Kidney (tissue), 14 donors: Measurements from ENCODE around the gene WNT9B. TPM values are rescaled to one million over a fixed set of nuclear protein-coding genes. Genes with fewer than 3 reads are reported as not detected.
A peak's percentile ranks its signal among the peaks of the same experiment; 100 is the strongest.
"Not testable (repeated sequence)": the region's sequence is repeated elsewhere in the genome, so short reads cannot be mapped to it uniquely, and the experiment has no call there.

Experiments
- DNase-seq, 5 donors: peaks; one replicate each; pipeline ENCODE4 v3.0.0-alpha.2; 2013 to 2020
- FAIRE-seq: peaks from 2 replicates; lab custom pipeline; 2012; peaks lifted over from hg19 to GRCh38; lab: Jason Lieb, UNC
- H3K27ac ChIP-seq, 2 donors: one replicate each; pipeline ENCODE4 v1.7.0; 2013; ENCODE audit warnings: low read depth in 2 of 2, low read length in 2 of 2, inconsistent platforms in 1 of 2
- H3K27me3 ChIP-seq: one replicate; pipeline ENCODE4 v1.7.1; 2013; ENCODE audit warnings: low read length, inconsistent platforms; ENCODE audit not compliant: control insufficient read depth, insufficient read depth
- H3K36me3 ChIP-seq, 3 donors: one replicate each; pipeline versions ENCODE4 v1.7.0 to v1.7.1; 2013; ENCODE audit warnings: low read length in 3 of 3, control low read depth in 1 of 3, inconsistent platforms in 1 of 3; ENCODE audit not compliant: insufficient read depth in 3 of 3, control insufficient read depth in 2 of 3
- H3K4me1 ChIP-seq, 3 donors: one replicate each; pipeline versions ENCODE4 v1.7.0 to v1.7.1; 2013; ENCODE audit warnings: low read length in 3 of 3, inconsistent platforms in 1 of 3, low read depth in 1 of 3; ENCODE audit not compliant: control insufficient read depth in 2 of 3, insufficient read depth in 2 of 3
- H3K4me3 ChIP-seq, 3 donors: one replicate each; pipeline versions ENCODE4 v1.7.0 to v1.8.1; 2013; ENCODE audit warnings: low read length in 3 of 3, control low read depth in 1 of 3, inconsistent platforms in 1 of 3
- H3K9ac ChIP-seq, 3 donors: one replicate each; pipeline versions ENCODE4 v1.7.0 to v1.7.1; 2013; ENCODE audit warnings: low read length in 3 of 3, control low read depth in 1 of 3, inconsistent platforms in 1 of 3
- H3K9me3 ChIP-seq, 3 donors: one replicate each; pipeline versions ENCODE4 v1.7.0 to v1.7.1; 2013; ENCODE audit warnings: low read length in 3 of 3, control low read depth in 1 of 3, inconsistent platforms in 1 of 3; ENCODE audit not compliant: control insufficient read depth in 2 of 3, insufficient read depth in 1 of 3
- intact Hi-C: fragments of 100-400 bp; cut with DNase I; formaldehyde crosslinking; loops from one replicate; pipeline ENCODE4 v1.11.1; 2022
- polyA plus RNA-seq: library from polyadenylated mRNA; stranded (reverse); fragments of 350-450 nt; fragmentation: Illumina TruSeq; extraction: RNeasy Lipid Tissue Mini Kit (QIAGEN cat#74804); gene quantifications from one replicate; pipeline ENCODE4 v1.2.3, GENCODE V29; 2014; ENCODE audit warnings: low read depth, low replicate concordance; ENCODE audit not compliant: insufficient read depth
- total RNA-seq: library from RNA; stranded (reverse); fragmentation: NEBNext Ultra II Directional; extraction: Animal tissue kit (Norgen Biotek cat#: 25700); gene quantifications from one replicate; pipeline ENCODE4 v1.2.1, GENCODE V29; 2021
- TF ChIP-seq, protein P1 (sequence below): IDR thresholded peaks from 3 replicates; pipeline ENCODE4 v1.5.1; 2012; ENCODE audit warnings: mild to moderate bottlenecking, moderate library complexity, borderline replicate concordance; ENCODE audit not compliant: insufficient read depth; ENCODE audit errors: extremely low read depth
- donor health status: control.
- donor health status: control.
- donor health status: control.
- donor health status: control.
- donor health status: control.
- donor health status: DM: yes; HTN: yes; CAD: no.
- donor health status: Normal renal cell carcinoma (clear cell type).

Gene WNT9B
- total and polyA plus RNA-seq, 2 donors from 2014 or later = 1.9 to 5.3 TPM

DNA sequence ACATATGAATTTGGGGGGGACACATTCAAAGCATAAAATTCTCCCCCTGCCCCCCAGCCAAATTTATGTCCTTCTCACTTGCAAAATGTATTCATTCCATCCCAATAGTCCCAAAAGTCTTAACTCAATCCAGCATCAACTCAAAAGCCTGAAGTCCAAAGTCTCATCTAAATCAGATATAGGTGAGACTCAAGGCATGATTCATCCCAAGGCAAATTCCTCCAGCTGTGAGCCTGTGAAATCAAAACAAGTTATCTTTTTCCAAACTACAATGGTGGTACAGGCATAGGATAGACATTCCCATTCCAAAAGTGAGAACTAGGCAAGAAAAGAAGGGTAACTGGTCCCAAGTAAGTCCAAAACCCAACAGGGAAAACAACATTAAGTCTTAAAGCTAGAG lies 65.7 kb downstream of the WNT9B start:
- intact Hi-C loops = no loop called here
- no peak overlapping the region for H3K27ac ChIP-seq
- no peaks in the 10 kb centered on the region for H3K4me1 ChIP-seq
- TF ChIP-seq, protein P1, sequence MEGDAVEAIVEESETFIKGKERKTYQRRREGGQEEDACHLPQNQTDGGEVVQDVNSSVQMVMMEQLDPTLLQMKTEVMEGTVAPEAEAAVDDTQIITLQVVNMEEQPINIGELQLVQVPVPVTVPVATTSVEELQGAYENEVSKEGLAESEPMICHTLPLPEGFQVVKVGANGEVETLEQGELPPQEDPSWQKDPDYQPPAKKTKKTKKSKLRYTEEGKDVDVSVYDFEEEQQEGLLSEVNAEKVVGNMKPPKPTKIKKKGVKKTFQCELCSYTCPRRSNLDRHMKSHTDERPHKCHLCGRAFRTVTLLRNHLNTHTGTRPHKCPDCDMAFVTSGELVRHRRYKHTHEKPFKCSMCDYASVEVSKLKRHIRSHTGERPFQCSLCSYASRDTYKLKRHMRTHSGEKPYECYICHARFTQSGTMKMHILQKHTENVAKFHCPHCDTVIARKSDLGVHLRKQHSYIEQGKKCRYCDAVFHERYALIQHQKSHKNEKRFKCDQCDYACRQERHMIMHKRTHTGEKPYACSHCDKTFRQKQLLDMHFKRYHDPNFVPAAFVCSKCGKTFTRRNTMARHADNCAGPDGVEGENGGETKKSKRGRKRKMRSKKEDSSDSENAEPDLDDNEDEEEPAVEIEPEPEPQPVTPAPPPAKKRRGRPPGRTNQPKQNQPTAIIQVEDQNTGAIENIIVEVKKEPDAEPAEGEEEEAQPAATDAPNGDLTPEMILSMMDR = no peak
- H3K36me3 ChIP-seq = peaks cover 0 to 2% (median 0%) of the 10 kb centered on the region in 3 donors
- no peak overlapping the region for H3K9ac ChIP-seq
- peaks cover 0 to 3% (median 0%) of the 10 kb centered on the region in 3 donors for H3K9me3 ChIP-seq
- FAIRE-seq (no peak), DNase-seq (no peak)
- H3K27me3 ChIP-seq = no peaks in the 10 kb centered on the region
- no peak overlapping the region for H3K4me3 ChIP-seq

DNA sequence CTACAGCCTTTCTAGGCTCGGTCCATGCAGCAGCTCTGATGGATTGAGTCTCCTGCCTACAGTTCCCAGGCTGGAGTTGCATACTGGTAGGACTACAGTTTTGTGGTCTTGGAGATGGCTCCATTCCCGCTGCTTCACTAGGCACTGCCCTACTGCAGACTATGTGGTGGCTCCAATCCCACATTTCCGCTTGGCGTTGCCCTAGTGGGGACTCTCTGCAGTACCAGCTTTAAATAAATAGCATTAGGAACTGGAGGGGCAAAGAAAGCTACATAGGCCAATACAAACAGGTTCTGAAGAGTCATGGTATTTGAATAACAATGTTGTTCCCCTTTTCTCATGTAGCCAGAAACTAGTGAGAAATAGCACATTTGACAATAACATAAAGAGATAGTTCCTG lies 66.1 kb downstream of the WNT9B start:
- DNase-seq = no peak
- Histone ChIP-seq H3K27me3 (no peaks in the 10 kb centered on the region), H3K27ac (no peak overlapping the region), H3K9ac (no peak overlapping the region), H3K36me3 (peaks cover 0 to 2% (median 0%) of the 10 kb centered on the region in 3 donors), H3K9me3 (peaks cover 0 to 3% (median 0%) of the 10 kb centered on the region in 3 donors), H3K4me3 (no peak overlapping the region), H3K4me1 (no peaks in the 10 kb centered on the region)
- TF ChIP-seq, protein P1 = no peak
- FAIRE-seq = no peak
- intact Hi-C loops = no loop called here

DNA sequence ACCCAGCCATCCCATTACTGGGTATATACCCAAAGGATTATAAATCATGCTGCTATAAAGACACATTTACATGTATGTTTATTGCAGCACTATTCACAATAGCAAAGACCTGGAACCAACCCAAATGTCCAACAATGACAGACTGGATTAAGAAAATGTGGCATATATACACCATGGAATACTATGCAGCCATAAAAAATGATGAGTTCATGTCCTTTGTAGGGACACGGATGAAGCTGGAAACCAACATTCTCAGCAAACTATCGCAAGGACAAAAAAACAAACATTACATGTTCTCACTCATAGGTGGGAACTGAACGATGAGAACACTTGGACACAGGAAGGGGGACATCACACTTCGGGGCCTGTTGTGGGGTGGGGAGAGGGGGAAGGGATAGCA lies 70.6 kb downstream of the WNT9B start:
- FAIRE-seq, H3K9me3 ChIP-seq, H3K9ac ChIP-seq, H3K27ac ChIP-seq, intact Hi-C loops, H3K27me3 ChIP-seq, H3K36me3 ChIP-seq, DNase-seq: not testable (repeated sequence)
- peaks cover 0 to 13% (median 12%) of the 10 kb centered on the region in 3 donors for H3K4me1 ChIP-seq
- peak overlapping the region in 1 of 3 donors; percentile 99 for H3K4me3 ChIP-seq

DNA sequence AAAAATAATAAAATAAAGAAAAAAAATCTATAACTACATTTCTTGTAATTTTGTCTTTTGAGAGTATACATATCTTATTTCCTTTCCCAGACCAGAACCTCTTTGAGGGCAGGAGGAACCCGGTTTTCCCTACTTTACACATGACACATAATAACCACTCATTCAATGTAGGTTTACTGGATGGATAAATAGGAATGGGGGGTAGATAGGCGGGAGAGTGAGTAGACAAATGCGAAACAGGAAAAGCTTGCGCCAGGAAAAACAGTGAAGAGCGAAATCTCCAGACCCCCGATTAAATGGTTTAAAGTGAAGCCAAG lies 71.1 kb downstream of the WNT9B start:
- H3K4me1 ChIP-seq = peaks cover 0 to 13% (median 13%) of the 10 kb centered on the region in 3 donors
- peak overlapping the region; percentile 100 for H3K27ac ChIP-seq
- peak overlapping the region; percentile 81 to 99 (median 96) for H3K9ac ChIP-seq
- no peak for DNase-seq
- H3K9me3 ChIP-seq = no peaks in the 10 kb centered on the region
- FAIRE-seq = no peak
- no peaks in the 10 kb centered on the region for H3K36me3 ChIP-seq
- peak overlapping the region; percentile 85 to 99 (median 98) for H3K4me3 ChIP-seq
- no peaks in the 10 kb centered on the region for H3K27me3 ChIP-seq
- TF ChIP-seq, protein P1 = no peak
- intact Hi-C loops = no loop called here
